Renal cortical epithelial cell (primary cell): ENCODE measurements around the gene TCF12. TPM values are rescaled to one million over a fixed set of nuclear protein-coding genes. Genes with fewer than 3 reads are reported as not detected.

ENCODE experiments used
- DNase-seq: peaks from one replicate; pipeline ENCODE4 v3.0.0-alpha.2; 2011; ENCODE audit warnings: low read depth
- total RNA-seq: library from RNA; depleted of rRNA; stranded (reverse); fragments of >200 nt; gene quantifications from 2 replicates; pipeline ENCODE4 v1.2.3, GENCODE V29; 2014

TCF12 gene
- total RNA-seq, 1 donor from 2014 or later = 87.6 TPM

DNA sequence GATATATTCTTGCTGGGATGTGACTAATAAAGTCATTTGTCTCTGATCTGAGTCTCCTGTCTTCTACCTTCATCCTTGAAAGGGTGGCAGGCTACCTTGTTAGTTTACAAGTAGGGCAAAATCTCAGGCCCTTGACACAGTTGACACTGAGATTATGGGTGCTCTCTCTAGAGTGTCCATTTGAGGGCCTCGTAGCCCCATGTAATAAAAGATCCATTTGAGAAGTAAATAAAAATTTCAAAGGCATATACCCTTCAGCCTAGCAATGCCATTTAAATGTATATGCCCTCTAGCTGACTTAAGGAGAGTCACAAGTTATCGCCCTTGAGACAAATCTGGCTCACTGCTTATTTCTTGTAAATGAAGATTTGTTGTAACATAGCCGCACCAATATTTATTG, 98.6 kb downstream of the TCF12 start:
- DNase-seq = no peak

GRCh38 chr15:57018151-57018550, 99.7 kb downstream of the TCF12 start:
- DNase-seq = no peak

DNA sequence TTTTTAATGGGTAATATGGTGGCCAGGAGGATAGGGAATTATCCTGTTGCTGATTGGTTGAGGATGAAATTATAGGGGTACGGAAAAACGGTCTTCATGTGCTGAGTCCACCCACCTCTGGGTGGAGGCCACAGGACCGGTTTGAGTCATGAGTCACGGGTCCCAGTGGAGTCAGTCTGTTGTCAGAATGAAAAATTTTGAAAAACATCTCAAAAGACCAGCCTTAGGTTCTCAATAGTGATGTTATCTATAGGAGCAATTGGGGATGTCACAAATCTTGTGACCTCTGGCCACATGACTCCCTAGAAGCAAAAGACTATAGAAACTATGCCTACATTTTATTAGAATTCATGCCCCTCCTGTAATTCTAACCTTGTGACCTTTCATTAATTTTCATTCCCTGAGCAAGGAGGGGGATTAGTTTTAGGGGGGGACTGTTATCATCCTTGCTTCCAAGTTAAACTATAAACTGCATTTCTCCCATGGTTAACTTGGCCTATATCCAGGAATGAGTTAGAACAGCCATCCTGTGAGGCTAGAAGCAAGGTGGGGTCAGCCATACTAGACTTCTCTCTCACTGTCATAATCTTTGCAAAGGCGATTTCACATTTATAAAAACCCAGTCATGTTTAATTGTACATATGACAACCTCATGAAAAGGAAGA, 101.2 kb downstream of the TCF12 start:
- DNase-seq = peak; percentile 30

DNA sequence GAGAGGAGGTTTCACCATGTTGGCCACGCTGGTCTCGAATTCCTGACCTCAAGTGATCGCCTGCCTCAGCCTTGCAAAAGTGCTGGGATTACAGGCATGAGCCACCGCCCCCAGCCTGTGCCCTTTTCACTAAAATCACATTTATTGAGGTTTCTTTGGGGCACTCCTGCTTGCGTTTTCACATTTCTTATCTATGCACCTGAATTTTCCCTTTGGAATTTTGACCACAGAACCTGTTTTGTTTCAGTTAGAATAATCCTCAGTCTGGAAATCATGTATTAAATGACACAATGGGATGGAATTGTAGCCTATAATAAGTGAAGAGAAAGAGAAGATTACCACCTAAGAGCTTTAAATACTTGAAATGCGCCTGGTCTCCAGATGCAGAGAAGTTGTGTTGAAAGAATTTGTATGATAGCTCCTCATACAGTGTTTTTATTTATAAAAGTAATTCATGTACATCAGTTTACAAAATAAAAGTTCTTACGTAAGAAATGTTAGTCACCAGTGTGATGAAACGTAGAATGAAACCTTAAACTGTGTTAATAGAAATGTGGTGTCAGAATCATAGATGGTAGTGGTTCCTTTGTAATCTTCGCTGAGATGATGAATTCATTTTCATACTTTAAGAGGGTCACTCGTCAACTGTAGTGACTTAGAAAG, 107.0 kb downstream of the TCF12 start:
- DNase-seq = peak; percentile 53

GRCh38 chr15:57026016-57026592, 107.7 kb downstream of the TCF12 start:
- no peak for DNase-seq

- DNase-seq = no peak
Measured at GRCh38 chr15:57027596-57027995, 109.2 kb downstream of the TCF12 start.

DNA sequence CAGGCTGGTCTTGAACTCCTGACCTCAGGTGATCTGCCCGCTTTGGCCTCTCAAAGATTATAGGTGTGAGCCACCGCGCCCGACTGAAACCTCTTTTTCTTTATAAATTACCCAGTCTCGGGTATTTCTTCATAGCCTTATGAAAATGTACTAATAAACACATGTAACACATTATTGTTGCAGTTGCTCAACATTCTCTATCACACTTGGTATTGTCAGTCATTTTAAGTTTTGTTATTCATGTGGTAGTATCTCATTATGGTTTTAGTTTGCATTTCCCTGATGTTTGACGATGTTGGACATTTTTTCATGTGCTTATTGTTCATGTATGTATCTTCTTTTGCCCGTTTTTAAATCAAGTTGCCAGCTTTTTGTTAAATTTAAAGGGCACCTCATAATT, 109.7 kb downstream of the TCF12 start:
- no peak for DNase-seq

DNA sequence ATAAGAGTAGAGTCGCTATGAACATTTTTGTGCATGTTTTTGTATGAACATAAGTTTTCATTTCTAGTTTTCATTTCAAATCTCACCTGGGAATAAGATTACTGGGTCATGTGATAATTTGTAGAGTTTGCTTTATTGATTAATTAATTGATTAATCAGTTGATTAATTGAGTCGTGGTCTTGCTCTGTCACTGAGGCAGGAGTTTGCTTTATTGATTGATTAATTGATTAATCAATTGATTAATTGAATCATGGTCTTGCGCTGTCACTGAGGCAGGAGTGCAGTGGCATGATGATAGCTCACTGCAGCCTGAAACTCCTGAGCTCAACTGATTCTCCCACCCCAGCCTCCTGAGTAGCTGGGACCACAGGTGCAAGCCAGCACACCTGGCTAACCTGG, 111.6 kb downstream of the TCF12 start:
- no peak for DNase-seq

- DNase-seq = no peak
Measured at GRCh38 chr15:57031082-57031481, 112.6 kb downstream of the TCF12 start.

DNA sequence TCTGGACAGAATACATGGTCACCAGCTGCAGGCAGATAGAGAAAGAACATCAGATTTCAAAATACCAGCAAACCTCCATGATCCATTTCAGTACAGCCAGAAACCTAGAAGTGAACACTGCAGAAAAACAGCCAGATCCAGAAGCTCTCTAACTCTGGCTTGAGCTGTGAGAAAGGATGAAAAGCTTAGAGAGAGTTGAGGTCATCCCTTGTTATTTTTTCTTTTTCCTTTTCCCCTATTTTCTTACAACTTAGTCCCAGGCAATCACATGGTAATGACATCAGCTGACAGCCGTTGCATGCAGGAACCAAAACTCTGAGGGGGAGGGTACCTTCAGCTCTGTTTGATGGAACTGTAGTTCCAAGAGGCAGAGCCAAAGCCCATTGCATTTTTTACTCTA, 113.2 kb downstream of the TCF12 start:
- peak; percentile 46 for DNase-seq

DNA sequence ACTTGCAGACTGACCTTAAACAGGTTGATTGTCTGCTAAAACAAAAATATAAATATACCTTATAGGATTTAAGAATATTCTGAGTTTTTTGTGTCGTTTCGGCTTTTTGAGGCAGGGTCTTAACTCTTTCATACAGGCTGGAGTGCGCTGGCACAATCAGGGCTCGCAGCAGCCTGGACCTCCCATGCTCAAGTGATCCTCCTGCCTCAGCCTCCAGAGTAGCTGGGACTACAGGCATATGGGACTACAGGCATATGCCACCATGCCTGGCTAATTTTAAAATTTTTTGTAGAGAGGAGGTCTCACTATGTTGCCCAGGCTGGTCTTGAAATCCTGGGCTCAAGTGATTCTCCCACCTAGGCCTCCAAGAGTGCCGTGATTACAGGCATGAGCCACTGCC, 113.9 kb downstream of the TCF12 start:
- DNase-seq = no peak

- DNase-seq = no peak
Measured at GRCh38 chr15:57033715-57034439, 115.4 kb downstream of the TCF12 start.

DNA sequence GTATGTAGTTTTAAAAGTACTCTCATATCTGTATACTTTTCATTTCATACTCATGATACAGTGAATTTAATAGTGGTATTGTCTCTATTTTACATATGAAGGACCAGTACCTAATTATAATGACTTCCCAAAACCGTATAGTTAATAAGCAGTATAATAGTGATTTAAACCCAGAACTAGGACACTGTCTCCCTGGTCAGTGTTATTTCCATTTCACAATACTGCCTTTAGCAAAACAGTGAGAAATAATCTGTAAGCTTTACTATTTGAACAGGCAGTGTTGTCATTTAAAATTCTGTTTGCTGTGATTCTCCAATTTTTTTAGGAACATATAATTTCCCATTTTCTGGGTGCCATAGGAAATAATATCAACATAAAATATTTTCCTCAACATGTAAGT, 116.2 kb downstream of the TCF12 start:
- DNase-seq = no peak

DNA sequence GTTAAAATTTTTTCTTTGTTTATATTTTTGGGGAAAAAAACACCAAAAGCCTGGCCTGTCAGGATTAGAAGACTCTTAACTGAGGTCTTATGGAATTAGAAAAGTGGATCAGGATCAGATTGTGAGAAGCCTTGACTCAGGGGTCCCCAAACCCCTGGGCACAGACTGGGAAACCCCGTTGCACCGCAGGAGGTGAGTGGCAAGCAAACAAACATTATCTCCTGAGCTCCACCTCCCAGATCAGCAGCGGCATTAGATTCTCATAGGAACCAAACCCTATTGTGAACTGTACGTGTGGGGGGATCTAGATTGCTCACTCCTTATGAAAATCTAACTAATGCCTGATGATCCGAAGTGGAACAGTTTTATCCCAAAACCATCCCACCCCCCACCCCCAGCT, 117.2 kb downstream of the TCF12 start:
- DNase-seq = no peak

DNA sequence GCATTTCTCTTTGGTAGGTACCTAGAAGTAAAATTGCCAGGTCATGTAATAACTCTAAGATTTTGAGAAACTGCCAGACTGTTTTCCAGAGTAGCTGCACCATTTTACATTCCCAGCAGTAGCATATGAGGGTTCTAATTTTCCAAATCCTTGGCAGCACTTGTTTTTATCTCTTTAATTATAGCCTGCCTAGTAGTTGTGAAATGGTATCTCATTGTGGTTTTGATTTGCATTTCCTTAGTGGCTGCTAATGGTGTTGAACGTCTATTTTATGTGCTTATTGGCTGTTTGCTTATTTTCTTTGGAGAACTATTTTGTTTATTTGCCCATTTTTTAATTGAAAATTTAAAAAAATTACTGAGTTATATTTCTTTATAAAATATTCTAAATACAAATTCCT, 117.9 kb downstream of the TCF12 start:
- DNase-seq = no peak

DNA sequence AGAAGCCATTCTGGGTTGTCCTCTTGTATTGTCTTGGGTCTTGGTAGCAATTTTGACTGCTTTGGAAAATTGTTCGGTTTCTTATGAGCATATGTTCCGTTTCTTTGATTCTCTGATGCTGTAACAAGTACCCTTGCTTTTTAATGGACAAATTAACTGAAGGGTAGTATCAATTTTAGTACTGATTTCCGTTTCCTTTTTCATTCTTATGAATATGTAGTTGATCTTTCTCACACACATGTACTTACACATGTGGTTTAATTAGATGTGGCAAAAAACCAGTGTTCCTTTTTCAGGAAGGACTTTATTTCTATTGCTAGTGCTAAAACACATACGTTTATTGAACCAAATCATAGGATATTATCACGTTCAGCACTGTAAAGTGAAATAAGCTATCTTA, 119.1 kb downstream of the TCF12 start:
- DNase-seq = no peak

DNA sequence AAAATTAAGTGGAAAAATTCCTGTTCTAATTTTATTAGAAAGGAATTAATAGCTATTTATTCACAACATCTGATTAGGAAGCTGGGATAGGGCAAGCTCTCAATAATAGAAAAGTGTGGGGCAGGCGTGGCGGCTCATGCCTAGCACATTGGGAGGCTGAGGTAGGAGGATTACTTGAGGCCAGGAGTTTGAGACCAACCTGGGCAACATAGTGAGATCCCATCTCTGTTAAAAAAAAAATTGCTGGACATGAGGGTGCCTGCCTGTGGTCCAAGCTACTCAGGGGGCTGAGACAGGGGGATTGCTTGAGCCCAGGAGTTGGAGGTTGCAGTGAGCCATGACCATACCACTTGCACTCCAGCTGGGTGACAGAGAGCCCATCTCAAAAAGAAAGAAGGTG, 119.6 kb downstream of the TCF12 start:
- no peak for DNase-seq

DNA sequence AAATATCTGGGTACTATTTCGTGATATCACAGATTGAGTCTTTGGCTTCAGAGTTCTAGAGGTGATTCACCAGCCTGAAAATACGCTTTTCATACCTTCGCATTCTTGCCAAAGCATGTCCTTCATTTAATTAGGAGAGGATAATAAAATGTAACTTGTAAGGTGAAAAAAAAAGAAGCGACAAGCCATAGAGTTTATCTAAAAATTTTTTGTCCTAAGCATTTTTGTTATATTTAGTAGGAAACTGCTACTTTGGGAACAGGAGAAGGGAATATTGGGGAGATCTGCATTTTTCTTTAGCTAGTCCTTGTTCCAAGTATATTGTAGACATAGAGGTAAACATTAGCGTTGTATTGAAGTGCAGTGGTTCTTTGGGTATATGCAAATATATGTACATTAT, 120.1 kb downstream of the TCF12 start:
- DNase-seq = no peak

DNA sequence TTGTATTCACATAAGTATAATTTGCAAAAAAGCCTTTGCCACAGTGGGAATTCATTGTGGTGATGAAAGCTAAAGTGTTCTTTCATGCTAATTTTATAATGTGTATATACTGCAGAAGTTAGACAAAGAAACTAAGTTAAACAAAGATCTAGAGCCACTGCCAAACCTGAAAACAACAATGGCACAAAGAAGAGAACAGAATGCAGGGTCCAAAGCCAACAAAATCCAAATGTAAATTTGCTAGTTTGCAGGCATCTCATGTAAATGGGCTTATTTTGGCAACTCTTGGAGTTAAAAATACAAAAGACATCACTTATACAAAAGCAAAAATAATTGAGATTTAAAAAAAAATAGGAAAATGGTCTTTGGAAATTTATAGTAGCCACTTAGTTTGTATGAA, 123.0 kb downstream of the TCF12 start:
- no peak for DNase-seq

- peak; percentile 16 for DNase-seq
Measured at GRCh38 chr15:57044072-57044702, 125.7 kb downstream of the TCF12 start.

DNA sequence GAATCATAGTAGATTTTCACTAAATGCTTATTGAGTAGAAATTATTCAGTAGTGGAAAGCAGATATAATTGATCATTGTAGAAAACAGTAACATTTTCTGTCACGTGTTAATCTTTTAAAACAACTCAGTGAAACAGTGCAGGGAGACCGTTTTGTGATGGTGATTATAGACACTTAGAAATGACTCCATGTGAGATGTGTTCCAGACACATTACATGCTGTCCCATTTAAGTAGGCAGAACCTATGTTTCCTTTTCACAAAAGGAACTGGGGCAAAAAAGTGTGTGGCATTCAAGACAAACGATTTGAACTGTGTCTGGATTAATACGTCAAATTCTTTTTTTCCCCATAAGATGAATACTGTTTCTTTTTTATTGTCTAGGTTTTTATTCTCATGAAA, 126.5 kb downstream of the TCF12 start:
- DNase-seq = no peak

- DNase-seq = no peak
Measured at GRCh38 chr15:57045741-57046382, 127.4 kb downstream of the TCF12 start.
